Mononuclear cell (primary cell): ENCODE measurements around the gene VNN1. TPM values are rescaled to one million over a fixed set of nuclear protein-coding genes. Genes with fewer than 3 reads are reported as not detected.

Experiments used
- total RNA-seq: library from RNA; depleted of rRNA; stranded (reverse); fragments of >200 nt; gene quantifications from one replicate; pipeline ENCODE4 v1.2.3, GENCODE V29; 2012

The VNN1 gene
- total RNA-seq, 1 donor, result 2.7 TPM

Other genes starting within 250 kb of the VNN1 start
- 19.3 TPM for gene STX7, start 200.9 kb downstream of the VNN1 start, total RNA-seq
- not detected for gene TAAR9, start 175.8 kb downstream of the VNN1 start, total RNA-seq
- gene TAAR8, start 161.4 kb downstream of the VNN1 start, total RNA-seq, result not detected
- not detected for gene TAAR6, start 143.7 kb downstream of the VNN1 start, total RNA-seq
- not detected for gene TAAR5, start 124.3 kb downstream of the VNN1 start, total RNA-seq
- not detected for gene TAAR2, start 89.8 kb downstream of the VNN1 start, total RNA-seq
- gene TAAR1, start 54.9 kb downstream of the VNN1 start, total RNA-seq, result not detected
- 103 TPM for gene VNN2, start 43.8 kb upstream of the VNN1 start, total RNA-seq
- 10.3 TPM for gene SLC18B1, start 84.6 kb upstream of the VNN1 start, total RNA-seq
- 2,154 TPM for gene RPS12, start 100.5 kb upstream of the VNN1 start, total RNA-seq